ENCODE measurements around the gene C1QTNF1. TPM values are rescaled to one million over a fixed set of nuclear protein-coding genes. Genes with fewer than 3 reads are reported as not detected.

Gene C1QTNF1
- total and polyA plus RNA-seq, 2 donors (not counting 3 experiments of a cell fraction or from before 2014, with no cell fraction given) = 2.5 to 4.0 TPM

- dilution Hi-C loops (cut with MboI; ENCODE audit: extremely low pct_ligation_motif_present, low sequenced_read_pairs) = no loop called here
- no peaks in the 10 kb centered on the region for H3K36me3 ChIP-seq (ENCODE audit: control insufficient read depth in 2 of 2, extremely low read depth in 1 of 2, insufficient read depth in 2 of 2, low read length in 2 of 2)
- H3K9me1 ChIP-seq (replicated peaks; ENCODE audit: control insufficient read depth, extremely low read depth, insufficient read depth, low read length) = no peaks in the 10 kb centered on the region
- H4K20me1 ChIP-seq (replicated peaks; ENCODE audit: control insufficient read depth, extremely low read depth, insufficient read depth, low read length) = no peaks in the 10 kb centered on the region
- no peak overlapping the region for H3K4me2 ChIP-seq (ENCODE audit: insufficient read depth, low read length)
- intact Hi-C loops (cut with micrococcal nuclease) = loop anchor here (1.0 kb wide), 4 partner anchors 7 to 62 kb away; no protein-coding TSS in a partner anchor
- peak; percentile 67 for DNase-seq (ENCODE audit: low read depth, low spot score)
- no peak overlapping the region for H2AFZ ChIP-seq (ENCODE audit: low read depth, low read length)
- TF ChIP-seq POLR2A (IDR thresholded peaks at IDR 0.05; ENCODE audit: low read depth, low read length) (no peak), CTCF (IDR thresholded peaks at IDR 0.05; ENCODE audit: extremely low read depth in 1 of 2, insufficient read depth in 1 of 2, low read depth in 1 of 2, low read length in 2 of 2) (peak; percentile 59 to 63), EZH2 (IDR thresholded peaks at IDR 0.05; ENCODE audit: borderline replicate concordance, low read depth, low read length, severe bottlenecking) (no peak), MYC (IDR thresholded peaks at IDR 0.05; ENCODE audit: low read depth, low read length) (no peak), POLR2AphosphoS5 (IDR thresholded peaks at IDR 0.05; ENCODE audit: insufficient read depth, low read depth, low read length) (no peak), FOS (IDR thresholded peaks at IDR 0.05; ENCODE audit: borderline replicate concordance, insufficient read depth, low read length) (no peak)
- CTCF ChIA-PET = interaction anchor here (1.0 to 3.7 kb wide), 9 partner anchors 9 to 374 kb away, joined by 4 to 75 read pairs (median 7); partner anchors contain the start of gene CANT1
- no peak overlapping the region for H3K27ac ChIP-seq (ENCODE audit: insufficient read depth, low read depth, low read length)
- no peak overlapping the region for H3K4me3 ChIP-seq (replicated peaks in 1 of 3; ENCODE audit: insufficient read depth in 1 of 3, low read depth in 1 of 3, low read length in 3 of 3)
- H3K79me2 ChIP-seq (ENCODE audit: control insufficient read depth, insufficient read depth, low read length) = no peaks in the 10 kb centered on the region
- no peaks in the 10 kb centered on the region for H3K9me3 ChIP-seq (replicated peaks; ENCODE audit: control insufficient read depth, insufficient read depth, low read length)
- POLR2A ChIA-PET = no interaction called here
- peaks cover 7% of the 10 kb centered on the region for H3K4me1 ChIP-seq (ENCODE audit: control insufficient read depth, extremely low read depth, insufficient read depth, low read length)
- BruUV-seq (replicated peaks) = no TSS peak
- FAIRE-seq = peak; percentile 67
- H3K27me3 ChIP-seq (ENCODE audit: control insufficient read depth in 2 of 2, insufficient read depth in 2 of 2, low read length in 2 of 2) = peaks cover 0 to 10% of the 10 kb centered on the region in 2 experiments
- H3K9ac ChIP-seq (replicated peaks; ENCODE audit: extremely low read depth, insufficient read depth, low read length) = no peak overlapping the region
Measured at GRCh38 chr17:79019632-79020584, 4.1 kb upstream of the C1QTNF1 start.
